BE2C (cell line): ENCODE results near the gene CD27.
A peak's percentile ranks its signal among the peaks of the same experiment; 100 is the strongest.
"Not testable (repeated sequence)": the region's sequence is repeated elsewhere in the genome, so short reads cannot be mapped to it uniquely, and the experiment has no call there.

Source experiments
- DNase-seq: peaks from one replicate; pipeline ENCODE4 v3.0.0-alpha.2; 2020
- H3K27me3 ChIP-seq: fragments of 250-450 bp; sonication (Bioruptor Pico); 2 replicates; pipeline ENCODE4 v1.5.1; 2020; ENCODE audit warnings: mild to moderate bottlenecking
- H3K36me3 ChIP-seq: fragments of 250-450 bp; sonication (Bioruptor Pico); 2 replicates; pipeline ENCODE4 v1.5.1; 2020; ENCODE audit warnings: mild to moderate bottlenecking
- H3K4me1 ChIP-seq: fragments of 250-450 bp; sonication (Bioruptor Pico); 2 replicates; pipeline ENCODE4 v1.5.1; 2020
- H3K4me3 ChIP-seq: 2 replicates; pipeline ENCODE4 v1.5.1; 2011; ENCODE audit warnings: low read depth, low read length
- H3K9me3 ChIP-seq: fragments of 250-450 bp; sonication (Bioruptor Pico); 2 replicates; pipeline ENCODE4 v1.5.1; 2020
- CTCF ChIP-seq: IDR thresholded peaks from 2 replicates; pipeline ENCODE4 v1.5.1; 2012; ENCODE audit warnings: mild to moderate bottlenecking, low read depth, low read length

CD27 gene

GRCh38 chr12:6493497-6494257 is 48.9 kb downstream of the CD27 start, which contains the start of gene NCAPD2:
TSS of gene NCAPD2 (plus strand) at chr12:6494102. CDS start at chr12:6495099, 997 bp downstream.
- peak; percentile 97 for DNase-seq
- H3K36me3 ChIP-seq: peaks cover 39% of the 10 kb centered on the region

GRCh38 chr12:6494258-6494743 is 49.5 kb downstream of the CD27 start:
- TF ChIP-seq CTCF: no peak
- peaks cover 45% of the 10 kb centered on the region for H3K36me3 ChIP-seq
- H3K4me3 ChIP-seq: peak overlapping the region; percentile 90
- peaks cover 2% of the 10 kb centered on the region; the same call in 1 of the 2 replicates for H3K4me1 ChIP-seq
- no peaks in the 10 kb centered on the region for H3K27me3 ChIP-seq
- no peaks in the 10 kb centered on the region for H3K9me3 ChIP-seq
- peak; percentile 24 for DNase-seq

More at GRCh38 chr12:6493497-6494257, 48.9 kb downstream of the CD27 start, which contains the start of gene NCAPD2:
- H3K27me3 ChIP-seq: no peaks in the 10 kb centered on the region
- H3K4me1 ChIP-seq: peaks cover 2% of the 10 kb centered on the region; the same call in 1 of the 2 replicates
- peak within 1 kb of the TSS; percentile 93 for H3K4me3 ChIP-seq
- no peaks in the 10 kb centered on the region for H3K9me3 ChIP-seq
- TF ChIP-seq CTCF: 0 out of 2 replicates have a peak, but pooled peaks have one; percentile 18

- TF ChIP-seq CTCF: no peak
- DNase-seq: no peak
- peak overlapping the region; percentile 90 for H3K4me3 ChIP-seq
- no peaks in the 10 kb centered on the region for H3K27me3 ChIP-seq
- H3K36me3 ChIP-seq: peaks cover 52% of the 10 kb centered on the region
- no peaks in the 10 kb centered on the region for H3K9me3 ChIP-seq
- peaks cover 2% of the 10 kb centered on the region; the same call in 1 of the 2 replicates for H3K4me1 ChIP-seq
Measured at GRCh38 chr12:6494968-6495367, 50.2 kb downstream of the CD27 start.

- H3K36me3 ChIP-seq: peaks cover 64% of the 10 kb centered on the region
- H3K27me3 ChIP-seq, H3K4me1 ChIP-seq, DNase-seq, H3K9me3 ChIP-seq, H3K4me3 ChIP-seq: not testable (repeated sequence)
Measured at GRCh38 chr12:6497291-6497690, 52.5 kb downstream of the CD27 start.

- Histone ChIP-seq H3K9me3 (no peaks in the 10 kb centered on the region), H3K36me3 (peaks cover 79% of the 10 kb centered on the region), H3K4me3 (no peak overlapping the region), H3K4me1 (no peaks in the 10 kb centered on the region), H3K27me3 (no peaks in the 10 kb centered on the region)
- DNase-seq: no peak
- TF ChIP-seq CTCF: no peak
Measured at GRCh38 chr12:6500466-6500865, 55.7 kb downstream of the CD27 start.
